Hypothalamus (tissue), 51 donors: ENCODE measurements around the gene NR2F1-AS1.

ENCODE experiments used
- DNase-seq, 51 donors: peaks; one replicate each; lab custom pipeline; 2025; lab: John Stamatoyannopoulos, UW

NR2F1-AS1 gene

GRCh38 chr5:93591323-93591945, 10.4 kb upstream of the NR2F1-AS1 start:
- DNase-seq, result no peak

- no peak for DNase-seq
These were observed 9.5 kb upstream of the NR2F1-AS1 start for GRCh38 chr5:93590493-93590892.

GRCh38 chr5:93589829-93590215, 8.8 kb upstream of the NR2F1-AS1 start:
- peak in 6 of 51 donors; percentile 17 to 40 (median 34) for DNase-seq

GRCh38 chr5:93589152-93589828, 8.3 kb upstream of the NR2F1-AS1 start:
- DNase-seq, result peak in 1 of 51 donors; percentile 21

- DNase-seq, result peak in 2 of 51 donors; percentile 26
These were observed 7.5 kb upstream of the NR2F1-AS1 start for GRCh38 chr5:93588352-93589151.

GRCh38 chr5:93587597-93588351, 6.8 kb upstream of the NR2F1-AS1 start:
- DNase-seq, result no peak

- no peak for DNase-seq
These were observed 5.9 kb upstream of the NR2F1-AS1 start for GRCh38 chr5:93586736-93587596.

- DNase-seq, result no peak
These were observed 4.9 kb upstream of the NR2F1-AS1 start for GRCh38 chr5:93585767-93586385.

GRCh38 chr5:93585041-93585766, 4.2 kb upstream of the NR2F1-AS1 start:
- DNase-seq, result no peak

GRCh38 chr5:93584596-93585040, 3.6 kb upstream of the NR2F1-AS1 start:
- DNase-seq, result peak in 1 of 51 donors; percentile 42

GRCh38 chr5:93583768-93584595, 3.0 kb upstream of the NR2F1-AS1 start:
- DNase-seq, result peak in 5 of 51 donors; percentile 29 to 53 (median 41)

- peak in 1 of 51 donors; percentile 35 for DNase-seq
These were observed 2.4 kb upstream of the NR2F1-AS1 start for GRCh38 chr5:93583439-93583767.

GRCh38 chr5:93582677-93583438, 1.8 kb upstream of the NR2F1-AS1 start, which contains the start of gene NR2F1:
Gene NR2F1, plus strand, starts transcription at chr5:93583222. Its CDS starts 1,802 bp downstream, at chr5:93585024.
- DNase-seq, result peak in 28 of 51 donors; percentile 28 to 80 (median 58)

GRCh38 chr5:93582167-93582462, 1.1 kb upstream of the NR2F1-AS1 start:
- DNase-seq, result no peak

- DNase-seq, result peak in 5 of 51 donors; percentile 38 to 61 (median 49)
These were observed 724 bp downstream of the NR2F1-AS1 start for GRCh38 chr5:93580063-93580926.

- peak in 13 of 51 donors; percentile 28 to 64 (median 45) for DNase-seq
These were observed 1.3 kb downstream of the NR2F1-AS1 start for GRCh38 chr5:93579692-93580062.
